Measurements from ENCODE around the gene PDZD8.

The PDZD8 gene, protein sequence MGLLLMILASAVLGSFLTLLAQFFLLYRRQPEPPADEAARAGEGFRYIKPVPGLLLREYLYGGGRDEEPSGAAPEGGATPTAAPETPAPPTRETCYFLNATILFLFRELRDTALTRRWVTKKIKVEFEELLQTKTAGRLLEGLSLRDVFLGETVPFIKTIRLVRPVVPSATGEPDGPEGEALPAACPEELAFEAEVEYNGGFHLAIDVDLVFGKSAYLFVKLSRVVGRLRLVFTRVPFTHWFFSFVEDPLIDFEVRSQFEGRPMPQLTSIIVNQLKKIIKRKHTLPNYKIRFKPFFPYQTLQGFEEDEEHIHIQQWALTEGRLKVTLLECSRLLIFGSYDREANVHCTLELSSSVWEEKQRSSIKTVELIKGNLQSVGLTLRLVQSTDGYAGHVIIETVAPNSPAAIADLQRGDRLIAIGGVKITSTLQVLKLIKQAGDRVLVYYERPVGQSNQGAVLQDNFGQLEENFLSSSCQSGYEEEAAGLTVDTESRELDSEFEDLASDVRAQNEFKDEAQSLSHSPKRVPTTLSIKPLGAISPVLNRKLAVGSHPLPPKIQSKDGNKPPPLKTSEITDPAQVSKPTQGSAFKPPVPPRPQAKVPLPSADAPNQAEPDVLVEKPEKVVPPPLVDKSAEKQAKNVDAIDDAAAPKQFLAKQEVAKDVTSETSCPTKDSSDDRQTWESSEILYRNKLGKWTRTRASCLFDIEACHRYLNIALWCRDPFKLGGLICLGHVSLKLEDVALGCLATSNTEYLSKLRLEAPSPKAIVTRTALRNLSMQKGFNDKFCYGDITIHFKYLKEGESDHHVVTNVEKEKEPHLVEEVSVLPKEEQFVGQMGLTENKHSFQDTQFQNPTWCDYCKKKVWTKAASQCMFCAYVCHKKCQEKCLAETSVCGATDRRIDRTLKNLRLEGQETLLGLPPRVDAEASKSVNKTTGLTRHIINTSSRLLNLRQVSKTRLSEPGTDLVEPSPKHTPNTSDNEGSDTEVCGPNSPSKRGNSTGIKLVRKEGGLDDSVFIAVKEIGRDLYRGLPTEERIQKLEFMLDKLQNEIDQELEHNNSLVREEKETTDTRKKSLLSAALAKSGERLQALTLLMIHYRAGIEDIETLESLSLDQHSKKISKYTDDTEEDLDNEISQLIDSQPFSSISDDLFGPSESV

DNA sequence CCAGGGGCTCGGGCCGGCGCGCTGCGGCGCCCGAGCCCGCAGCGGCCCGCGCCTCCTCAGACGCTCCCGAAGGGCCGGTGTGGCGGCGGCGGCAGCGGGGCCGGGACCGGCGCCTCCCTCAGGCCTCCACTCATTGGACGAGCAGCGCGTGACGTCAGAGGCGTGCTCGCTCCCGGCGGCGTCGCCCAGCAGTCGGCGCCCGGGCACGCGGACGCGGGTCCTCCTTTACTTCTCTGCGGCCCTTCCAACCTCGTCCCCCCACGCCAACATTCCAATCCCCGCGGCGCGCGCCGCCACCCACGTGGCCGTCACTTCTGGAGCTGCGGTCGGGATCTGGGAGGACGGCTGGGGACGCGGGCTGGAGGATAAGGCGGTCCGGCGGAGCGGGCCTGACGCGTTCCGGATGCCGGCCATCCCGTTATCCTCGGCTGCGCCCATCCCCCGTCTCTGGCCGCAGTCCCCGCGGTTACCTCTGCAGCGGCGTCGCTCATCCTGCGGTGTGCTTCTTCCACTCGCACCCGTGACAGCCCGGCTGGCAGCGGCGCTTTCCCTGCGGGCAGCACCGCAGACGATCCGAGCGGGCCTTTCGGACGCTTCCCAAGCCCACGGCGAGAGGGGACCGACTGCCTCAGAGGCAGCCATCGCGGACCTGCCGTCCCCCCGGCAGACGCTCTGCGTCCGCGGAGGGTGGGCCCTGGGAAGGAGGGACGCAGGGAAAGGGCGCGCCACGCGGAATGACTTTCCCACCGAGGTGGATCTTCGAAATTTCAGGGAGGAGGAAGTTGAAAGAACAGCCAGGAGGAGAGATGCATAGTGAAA lies at the start of gene PDZD8:
PDZD8 (minus strand) TSS at position 81 of the 819 bp plus-strand sequence. CDS start 213 bp downstream, outside the sequence.
- peak; percentile 92 to 93 for ATAC-seq

DNA sequence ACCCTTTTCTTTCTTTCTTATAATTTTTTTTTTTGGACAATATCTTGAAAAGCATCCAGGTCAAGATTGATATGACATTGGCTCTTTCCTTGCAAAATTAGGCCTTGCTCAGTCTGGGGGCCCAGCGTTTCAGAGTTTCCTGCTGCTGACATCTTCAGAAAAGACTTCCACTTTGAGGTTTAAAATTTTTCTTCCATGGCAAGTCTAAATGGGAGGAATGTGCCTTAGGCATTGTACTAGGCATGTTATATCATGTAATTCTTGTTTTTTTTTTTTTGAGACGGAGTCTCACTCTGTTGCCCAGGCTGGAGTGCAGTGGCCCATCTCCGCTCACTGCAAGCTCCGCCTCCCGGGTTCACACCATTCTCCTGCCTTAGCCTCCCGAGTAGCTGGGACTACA lies 48.9 kb upstream of the PDZD8 start:
- no peak for ATAC-seq

DNA sequence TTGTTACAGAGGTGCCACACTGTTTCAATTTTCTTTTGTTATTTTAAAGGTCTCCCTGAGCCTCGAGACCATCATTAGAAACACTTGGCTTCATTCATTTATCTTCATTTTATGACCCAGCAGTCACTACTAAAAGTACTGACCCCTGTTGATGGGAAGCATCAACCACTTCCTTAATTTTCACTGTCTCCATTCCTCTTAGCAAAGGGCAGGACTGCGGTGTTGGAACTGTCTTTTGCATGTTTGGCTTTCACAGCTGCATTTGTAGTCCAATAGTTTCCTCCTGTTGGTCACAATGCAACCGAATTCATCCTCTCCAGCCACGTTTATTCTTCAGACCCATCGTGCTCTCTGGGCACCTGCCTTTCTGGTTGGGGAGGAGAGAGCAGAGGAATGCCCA lies 46.7 kb upstream of the PDZD8 start:
- no peak for ATAC-seq

DNA sequence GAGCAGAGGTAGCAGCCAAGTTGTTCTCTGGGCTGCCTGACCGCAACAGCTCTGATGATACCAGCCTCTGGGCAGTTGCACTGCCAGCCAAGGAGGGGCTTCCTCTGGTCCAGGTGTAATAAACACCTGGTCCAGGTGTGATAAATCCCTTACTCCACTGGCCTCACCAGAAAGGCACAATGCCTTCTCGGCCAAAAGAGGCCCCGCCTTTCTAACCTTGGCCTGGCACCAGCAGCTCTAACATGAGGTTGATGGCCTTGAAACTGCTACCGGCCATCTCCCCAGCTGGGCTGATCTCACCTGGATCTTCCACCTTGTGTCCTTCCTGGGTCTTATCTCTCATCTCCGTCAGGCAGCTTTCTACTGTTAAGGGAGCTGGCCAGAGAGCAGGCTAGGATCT lies 45.5 kb upstream of the PDZD8 start:
- no peak for ATAC-seq

DNA sequence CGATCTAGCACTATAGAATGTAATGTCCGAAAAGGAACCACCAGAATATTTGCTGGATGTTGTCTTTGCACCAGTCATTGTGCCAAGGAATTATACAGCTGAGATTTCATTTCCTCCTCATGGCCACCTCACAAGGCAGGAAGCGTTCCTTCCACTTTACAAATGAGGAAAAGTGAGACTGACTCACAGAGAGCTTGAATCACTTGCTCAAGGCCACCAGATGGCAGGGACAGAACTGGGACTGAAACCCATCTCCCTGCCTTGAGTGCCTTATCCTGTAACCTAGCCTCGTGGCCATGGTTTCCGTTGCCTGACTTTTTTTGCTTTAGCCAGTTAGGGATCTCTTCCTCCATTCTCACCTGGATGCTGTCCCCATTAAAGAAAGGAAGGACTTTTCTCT lies 44.7 kb upstream of the PDZD8 start:
- ATAC-seq, result no peak

DNA sequence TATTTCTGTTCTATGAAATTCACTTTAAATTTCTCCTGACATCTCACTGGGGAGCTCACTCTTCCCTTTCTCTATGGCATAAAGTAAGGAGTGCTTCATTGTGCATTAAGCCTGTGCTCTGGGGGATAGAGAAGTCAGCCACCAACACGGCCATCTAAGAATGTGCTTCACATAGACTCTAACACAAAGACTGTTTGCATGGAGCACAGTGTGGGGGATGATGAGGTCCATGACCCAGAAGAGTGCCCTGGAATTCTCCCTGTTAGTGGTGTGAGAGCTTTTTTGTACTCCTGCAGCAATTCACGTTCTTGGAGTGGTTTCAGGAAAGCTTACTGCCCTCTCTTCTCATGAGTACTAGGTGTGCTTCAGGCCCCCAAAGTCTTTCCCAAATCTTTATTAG lies 43.9 kb upstream of the PDZD8 start:
- ATAC-seq, result no peak

DNA sequence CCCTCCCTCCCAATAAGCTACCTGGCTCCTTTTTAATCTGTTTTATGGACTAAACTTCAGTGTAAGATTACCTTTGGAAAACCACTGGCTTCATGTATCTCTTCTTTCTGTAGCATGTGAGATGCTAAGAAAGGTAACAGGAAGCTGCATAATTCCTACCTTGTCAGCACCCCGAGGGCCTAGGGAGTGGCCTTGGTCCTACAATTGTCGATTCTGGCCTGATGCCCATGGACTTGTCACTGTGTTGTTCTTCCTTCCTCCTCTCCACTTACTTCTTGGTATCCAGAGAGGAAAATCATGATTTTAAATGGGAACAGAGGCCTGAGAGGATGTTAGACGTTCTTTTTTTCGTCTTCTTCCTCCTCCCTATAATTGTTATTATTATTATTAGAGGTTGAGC lies 42.9 kb upstream of the PDZD8 start:
- no peak for ATAC-seq

DNA sequence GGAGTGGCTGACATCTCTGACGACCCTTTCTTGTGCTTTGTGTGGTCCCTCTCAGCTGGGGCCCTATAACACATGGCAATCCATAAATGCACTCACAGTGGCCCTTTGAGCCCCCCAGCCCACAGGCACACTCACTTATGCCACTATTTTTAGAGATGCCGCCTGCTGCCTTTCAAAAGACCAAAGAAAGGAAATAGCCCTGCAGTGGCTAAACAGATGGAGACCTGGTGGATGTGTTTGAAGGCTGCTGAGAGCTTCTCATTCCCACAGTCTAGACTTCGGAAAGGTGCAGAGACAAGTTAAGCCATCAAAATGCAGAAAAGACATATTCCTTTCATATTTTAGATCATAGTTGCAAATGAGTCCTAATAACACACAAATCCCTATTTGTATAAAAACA lies 42.0 kb upstream of the PDZD8 start:
- ATAC-seq, result no peak

DNA sequence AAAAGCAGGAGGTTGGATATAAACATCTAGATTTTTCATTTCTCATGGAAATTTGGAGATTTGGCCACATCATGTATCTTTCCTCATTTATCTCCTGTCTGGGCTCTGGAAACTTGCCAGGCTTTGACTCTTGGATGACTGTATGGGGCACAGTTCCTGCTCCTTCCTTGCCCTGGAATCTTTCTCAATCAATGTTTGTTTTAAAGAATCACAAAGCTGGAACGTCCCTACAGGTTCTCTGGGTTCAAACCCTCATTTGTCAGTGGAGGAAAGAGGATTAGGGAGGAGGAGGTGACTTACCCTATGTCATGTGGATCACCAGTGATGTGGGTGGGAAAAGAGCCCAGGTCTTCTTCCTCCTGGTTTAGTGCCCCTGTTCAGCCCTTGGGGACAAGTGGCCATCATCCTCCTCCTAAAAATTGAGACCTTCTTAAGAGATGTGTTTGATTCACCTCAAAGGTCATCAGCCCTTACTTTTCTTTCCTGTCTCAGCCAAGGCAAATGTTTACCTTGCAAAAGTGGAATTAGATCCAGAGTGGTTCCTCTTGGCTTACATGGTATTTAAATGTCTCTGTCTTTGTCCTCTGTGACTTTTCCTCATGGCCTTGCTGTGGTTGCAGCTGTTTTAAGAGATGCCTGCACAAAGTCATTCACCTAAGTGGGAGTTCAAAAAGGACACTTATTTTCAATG lies 38.8 kb upstream of the PDZD8 start:
- ATAC-seq, result no peak

DNA sequence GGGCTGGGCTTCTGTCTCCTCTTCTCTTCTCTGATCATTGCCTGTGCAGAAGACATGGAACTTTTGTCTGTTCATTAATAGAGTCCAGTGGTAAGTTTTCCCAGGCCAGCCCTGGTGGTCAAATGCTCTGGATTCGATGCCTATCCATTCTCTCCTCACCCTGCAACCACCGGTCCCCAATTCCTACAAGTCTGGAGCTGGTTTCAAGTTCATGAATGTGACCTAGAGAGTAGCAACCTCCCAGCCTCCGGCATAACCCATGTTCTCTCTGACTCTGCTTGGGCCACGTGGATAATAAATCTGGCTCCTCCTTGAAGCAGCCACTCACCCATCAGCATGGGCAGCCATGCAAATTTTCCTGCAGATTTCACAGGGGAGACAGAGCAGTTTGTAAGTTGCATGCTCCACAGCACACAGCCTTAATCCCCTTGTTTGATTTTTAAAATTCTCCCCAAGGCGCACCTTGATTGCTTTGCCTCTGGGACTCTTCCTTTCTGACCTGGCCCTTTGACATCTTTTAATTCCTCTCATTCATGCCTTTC lies 37.3 kb upstream of the PDZD8 start:
- no peak for ATAC-seq

DNA sequence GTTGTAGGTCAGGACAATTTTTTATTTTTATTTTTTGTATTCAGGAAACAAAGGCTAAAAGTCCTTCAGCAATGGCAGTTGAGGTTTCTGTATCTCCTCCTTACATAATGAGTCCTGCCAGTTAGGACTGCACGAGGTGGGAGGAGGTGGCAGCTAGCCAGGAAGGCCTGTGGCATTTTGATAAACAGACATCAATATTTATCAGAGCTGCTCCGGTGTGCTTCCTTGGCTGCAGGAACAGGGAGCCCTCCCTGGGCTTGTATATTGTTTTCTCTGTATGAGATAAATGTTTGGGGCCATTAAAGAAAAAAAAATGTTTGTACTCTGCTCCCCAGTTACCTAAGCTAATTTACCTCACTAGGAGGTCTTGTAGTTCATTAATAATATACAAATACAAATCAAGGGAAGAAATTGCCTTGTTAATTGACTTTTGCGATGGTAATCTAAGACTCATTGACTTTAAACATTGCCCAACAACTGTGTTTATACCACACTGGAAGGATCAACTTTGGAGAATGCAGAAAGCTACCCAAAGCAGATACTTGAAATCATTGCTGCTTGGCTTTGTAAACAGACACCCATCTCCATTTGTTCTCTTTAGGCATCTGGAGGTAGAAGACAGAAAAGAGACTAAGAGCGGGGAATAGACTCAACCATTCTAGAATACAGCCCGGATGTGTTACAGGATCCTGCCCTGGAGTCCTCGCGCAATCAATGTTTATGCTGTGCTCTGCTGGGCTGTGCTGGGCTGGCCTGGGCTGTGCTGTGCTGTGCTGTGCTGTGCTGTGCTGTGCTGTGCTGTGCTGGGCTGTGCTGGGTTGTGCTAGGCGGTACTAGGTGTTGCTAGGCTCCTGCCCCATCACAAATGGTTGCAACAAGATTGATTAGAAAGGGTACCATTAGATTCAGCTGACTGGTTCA lies 36.5 kb upstream of the PDZD8 start:
- ATAC-seq, result no peak

DNA sequence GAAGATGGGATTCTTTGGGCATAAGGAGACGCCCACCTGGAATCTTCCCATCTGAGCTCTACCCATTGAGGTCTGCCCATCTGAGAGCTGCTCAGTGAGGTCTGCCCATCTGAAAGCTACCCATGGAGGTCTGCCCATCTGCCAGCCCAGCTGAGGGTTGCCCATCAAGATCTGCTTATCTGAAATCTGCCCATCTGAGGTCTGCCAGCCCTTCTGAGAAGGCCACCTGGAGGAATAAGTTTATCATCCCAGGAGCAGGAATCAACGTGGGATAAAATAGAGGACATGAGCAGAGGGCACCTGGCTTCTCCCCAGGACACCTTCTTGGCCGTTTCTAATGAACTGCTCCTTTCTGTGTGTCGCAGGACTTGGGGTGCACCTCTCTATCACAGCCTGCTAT lies 35.3 kb upstream of the PDZD8 start:
- no peak for ATAC-seq

DNA sequence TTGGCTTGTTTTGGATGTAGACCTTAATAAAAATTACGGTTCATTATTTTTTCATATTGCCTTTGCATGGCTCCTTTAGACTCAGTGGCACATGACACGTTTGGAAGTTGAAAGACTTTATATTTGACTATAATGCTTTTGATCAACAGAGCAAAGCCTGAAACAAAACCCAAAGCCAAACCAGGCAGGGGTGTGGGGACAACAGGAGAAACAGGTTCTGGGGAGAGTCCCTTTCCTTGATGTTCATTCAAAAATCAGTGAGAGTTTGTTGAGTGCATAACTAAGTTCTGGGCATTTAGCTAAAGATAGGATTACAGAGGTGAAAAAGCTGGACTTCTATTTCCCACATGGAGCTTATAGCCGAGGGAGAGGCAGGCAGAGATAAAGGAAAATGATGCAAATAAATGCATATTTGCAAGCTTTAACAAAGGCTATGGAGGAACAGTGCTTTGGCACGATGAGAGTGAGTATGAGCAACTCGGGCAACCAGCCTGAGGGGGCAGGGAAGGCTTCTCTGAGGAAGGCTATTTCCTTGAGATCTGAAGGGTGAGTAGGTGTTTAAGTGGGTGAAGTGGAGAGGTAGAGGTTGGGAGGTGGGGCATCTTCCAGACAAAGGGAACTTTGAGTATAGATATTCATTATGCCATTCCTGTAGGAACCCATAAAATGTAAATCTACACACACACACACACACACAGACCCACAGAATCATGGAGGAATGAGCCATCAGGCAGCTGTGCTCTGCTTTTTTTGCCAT lies 34.5 kb upstream of the PDZD8 start:
- ATAC-seq, result no peak

DNA sequence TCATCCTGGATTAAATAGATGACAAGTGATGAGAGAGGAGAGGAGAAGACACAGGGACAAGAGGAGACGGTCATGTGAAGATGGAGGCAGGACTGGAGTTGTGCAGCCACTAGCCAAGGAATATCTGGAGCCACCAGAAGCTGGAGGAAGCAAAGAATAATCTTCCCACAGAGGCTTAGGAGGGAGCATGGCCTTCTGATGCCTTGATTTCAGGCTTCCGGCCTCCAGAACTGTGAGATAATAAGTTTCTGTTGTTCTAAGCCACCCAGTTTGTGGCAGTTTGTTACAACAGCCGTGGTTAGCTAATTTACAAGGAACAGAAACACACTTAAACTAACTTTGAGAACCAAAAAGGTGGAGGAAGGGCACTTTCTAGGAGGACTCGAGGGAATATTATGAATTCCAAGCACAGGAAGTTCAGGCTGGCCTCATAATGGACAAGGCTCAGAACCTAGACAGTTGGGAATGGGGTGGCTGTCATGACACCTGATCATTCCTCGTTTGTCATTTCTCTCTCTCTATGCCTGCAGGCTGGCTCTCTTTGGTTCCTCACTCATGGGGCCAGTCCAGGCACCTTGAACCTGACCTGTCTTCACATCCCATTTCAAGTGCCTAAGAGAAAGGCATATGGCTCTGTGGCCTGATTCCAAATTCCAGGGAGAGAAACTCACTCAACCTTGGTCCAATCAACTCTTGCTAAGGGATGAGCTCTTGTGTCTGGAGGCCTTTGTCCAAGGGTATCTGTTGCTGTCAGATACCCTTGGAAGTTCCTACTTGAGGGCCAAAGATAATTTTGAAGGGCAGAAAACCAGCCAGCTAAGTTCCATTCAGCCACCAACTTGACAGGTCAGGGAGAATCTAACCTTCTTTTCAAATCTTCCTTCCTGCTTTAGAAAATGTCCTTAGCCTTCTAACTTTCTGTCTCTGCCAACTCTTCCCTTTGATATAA lies 33.5 kb upstream of the PDZD8 start:
- ATAC-seq, result no peak

DNA sequence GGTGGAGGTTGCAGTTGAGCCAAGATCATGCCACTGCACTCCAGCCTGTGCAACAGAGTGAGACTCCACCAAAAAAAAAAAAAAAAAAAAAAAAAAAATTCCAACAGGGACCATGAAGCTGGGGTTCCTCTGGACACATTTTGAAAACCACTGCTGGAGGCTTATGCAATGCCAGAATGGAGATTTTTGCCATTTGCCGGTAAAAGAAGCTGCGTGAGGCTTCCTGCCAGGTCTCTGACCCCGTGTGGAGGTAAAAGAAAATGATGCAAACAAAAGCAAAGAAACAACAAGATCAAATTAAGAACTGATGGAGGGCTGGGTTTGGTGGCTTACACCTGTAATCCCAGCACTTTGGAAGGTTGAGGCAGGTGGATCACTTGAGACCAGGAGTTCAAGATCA lies 30.5 kb upstream of the PDZD8 start:
- ATAC-seq, result no peak

DNA sequence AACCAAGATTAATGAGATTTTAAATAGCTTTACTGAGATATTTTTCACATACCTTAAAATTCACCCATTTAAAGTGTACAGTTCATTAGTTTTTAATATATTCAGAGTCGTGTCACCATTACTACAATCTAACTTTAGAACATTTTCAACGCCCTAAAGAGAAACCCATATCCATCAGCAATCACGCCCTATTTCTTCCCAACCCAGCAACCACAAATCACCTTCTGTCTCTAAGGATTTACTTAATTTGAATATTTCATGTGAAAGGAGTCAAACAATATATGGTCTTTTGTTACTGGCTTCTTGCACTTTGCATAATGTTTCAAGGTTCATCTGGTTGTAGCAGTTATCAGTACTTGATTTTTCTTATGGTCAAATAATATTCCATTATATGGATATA lies 25.1 kb upstream of the PDZD8 start:
- ATAC-seq, result no peak

DNA sequence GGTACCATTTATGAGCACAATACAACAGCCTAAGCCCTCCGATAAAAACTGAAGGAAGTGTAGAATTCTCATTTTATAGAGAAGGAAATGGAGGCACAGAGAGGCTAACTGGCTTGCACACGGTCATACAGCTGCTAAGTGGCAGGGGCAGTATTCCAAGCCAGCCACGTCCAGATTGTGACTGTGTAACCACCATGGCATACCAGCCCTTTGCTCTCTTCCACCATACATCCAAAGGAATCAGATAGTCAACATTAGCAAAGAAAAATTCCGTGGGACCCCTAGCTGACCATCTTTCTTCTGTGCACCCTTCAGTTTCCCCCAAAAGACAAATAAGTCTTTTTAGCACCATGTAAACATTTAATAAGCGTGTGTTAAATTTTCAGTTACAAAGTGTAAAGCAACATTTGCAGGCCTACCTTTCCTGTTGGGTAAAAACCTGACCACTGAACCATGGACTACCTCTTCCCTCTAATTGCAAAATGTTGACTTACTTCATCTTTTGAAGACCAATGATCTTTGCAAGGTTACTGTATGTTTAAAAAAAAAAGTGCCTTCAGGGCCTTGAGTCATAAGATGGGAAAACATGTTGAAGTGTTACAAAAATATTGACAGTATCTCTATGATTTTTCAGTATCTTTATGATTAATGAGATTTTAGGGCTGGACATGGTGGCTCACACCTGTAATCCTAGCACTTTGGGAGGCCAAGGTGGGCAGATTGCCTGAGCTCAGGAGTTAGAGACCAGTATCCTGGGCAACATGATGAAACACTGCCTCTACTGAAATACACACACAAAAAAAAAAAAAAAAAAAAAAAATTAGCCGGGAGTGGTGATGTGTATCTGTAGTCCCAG lies 24.3 kb upstream of the PDZD8 start:
- no peak for ATAC-seq

All from activated CD4-positive, CD25-positive, alpha-beta regulatory T cell treated with anti-CD3 and anti-CD28 coated beads, Interleukin-2, amount 50 U/mL, for 24 hours (primary cell).